Measurements from ENCODE around the gene CLSTN2.

GRCh38 chr3:140015741-140016140 is 80.8 kb downstream of the CLSTN2 start:
- no peak for TF ChIP-seq CTCF (IDR thresholded peaks at IDR 0.05)
- no peak for TF ChIP-seq POLR2A (IDR thresholded peaks at IDR 0.05)
